ENCODE measurements around the gene FAM184A. TPM values are rescaled to one million over a fixed set of nuclear protein-coding genes. Genes with fewer than 3 reads are reported as not detected.

FAM184A gene
- total and polyA plus RNA-seq, 8 donors, result 1.8 to 6.4 (median 3.0) TPM

GRCh38 chr6:119028091-119028490 is 50.4 kb downstream of the FAM184A start:
- Histone ChIP-seq H3K4me3 (no peak overlapping the region), H3K9me3 (no peaks in the 10 kb centered on the region), H3K4me1 (no peaks in the 10 kb centered on the region), H3K27me3 (no peaks in the 10 kb centered on the region), H3K36me3 (no peaks in the 10 kb centered on the region), H3K27ac (no peak overlapping the region)
- intact Hi-C loops (cut with DNase I), result no loop called here
- ATAC-seq, result no peak
- 91 to 95% methylated on average over 2 of the region's 2 CpGs for WGBS, 2 donors
- DNase-seq, result no peak
- TF ChIP-seq CTCF (IDR thresholded peaks at IDR 0.05), result no peak
- no peak for FAIRE-seq

GRCh38 chr6:119027465-119027864 is 51.0 kb downstream of the FAM184A start:
- intact Hi-C loops (cut with DNase I), result no loop called here
- ATAC-seq (no peak), FAIRE-seq (no peak), DNase-seq (no peak)
- no peak overlapping the region for H3K27ac ChIP-seq
- no peaks in the 10 kb centered on the region for H3K9me3 ChIP-seq
- no peak for TF ChIP-seq CTCF (IDR thresholded peaks at IDR 0.05)
- no peaks in the 10 kb centered on the region for H3K36me3 ChIP-seq
- WGBS, 2 donors, result 48 to 50% methylated on average over 3 of the region's 3 CpGs
- H3K4me3 ChIP-seq, result no peak overlapping the region
- no peaks in the 10 kb centered on the region for H3K4me1 ChIP-seq
- no peaks in the 10 kb centered on the region for H3K27me3 ChIP-seq

GRCh38 chr6:119026822-119027221 is 51.6 kb downstream of the FAM184A start:
- Histone ChIP-seq H3K36me3 (no peaks in the 10 kb centered on the region), H3K27ac (no peak overlapping the region), H3K4me1 (no peaks in the 10 kb centered on the region), H3K4me3 (no peak overlapping the region), H3K9me3 (no peaks in the 10 kb centered on the region), H3K27me3 (no peaks in the 10 kb centered on the region)
- no peak for DNase-seq
- no peak for TF ChIP-seq CTCF (IDR thresholded peaks at IDR 0.05)
- 81 to 93% methylated on average over 3 of the region's 3 CpGs for WGBS, 2 donors
- FAIRE-seq, result no peak
- intact Hi-C loops (cut with DNase I), result no loop called here
- no peak for ATAC-seq

- intact Hi-C loops (cut with DNase I), result no loop called here
- Histone ChIP-seq H3K27ac (no peak overlapping the region), H3K4me3 (no peak overlapping the region), H3K27me3 (no peaks in the 10 kb centered on the region), H3K4me1 (no peaks in the 10 kb centered on the region), H3K36me3 (no peaks in the 10 kb centered on the region), H3K9me3 (no peaks in the 10 kb centered on the region)
- no peak for FAIRE-seq
- no peak for DNase-seq
- no peak for TF ChIP-seq CTCF (IDR thresholded peaks at IDR 0.05)
- 93 to 94% methylated on average over 2 of the region's 2 CpGs for WGBS, 2 donors
- no peak for ATAC-seq
Measured at GRCh38 chr6:119025793-119026192, 52.7 kb downstream of the FAM184A start.

GRCh38 chr6:119024111-119024510 is 54.4 kb downstream of the FAM184A start:
- ATAC-seq (no peak), FAIRE-seq (no peak), DNase-seq (no peak)
- Histone ChIP-seq H3K4me1 (no peaks in the 10 kb centered on the region), H3K36me3 (no peaks in the 10 kb centered on the region), H3K4me3 (no peak overlapping the region), H3K9me3 (no peaks in the 10 kb centered on the region), H3K27ac (no peak overlapping the region), H3K27me3 (no peaks in the 10 kb centered on the region)
- intact Hi-C loops (cut with DNase I), result no loop called here
- 83 to 90% methylated on average over 6 of the region's 6 CpGs for WGBS, 2 donors
- TF ChIP-seq CTCF (IDR thresholded peaks at IDR 0.05), result no peak

Measured in pancreas (tissue), 10 donors.